Measurements from ENCODE around the gene SLC7A4. TPM values are rescaled to one million over a fixed set of nuclear protein-coding genes. Genes with fewer than 3 reads are reported as not detected.

The SLC7A4 gene
- under 0.01 TPM in 1 of 2 replicates, not detected in the other for total RNA-seq

GRCh38 chr22:21032037-21032867, at the start of gene SLC7A4:
TSS of gene SLC7A4 (minus strand) at chr22:21032561. CDS start at chr22:21031812, 749 bp downstream.

GRCh38 chr22:21045585-21046294, 13.4 kb upstream of the SLC7A4 start, which contains the start of gene LRRC74B:
TSS of gene LRRC74B (plus strand) at chr22:21045946. CDS start at chr22:21045987, 41 bp downstream.

GRCh38 chr22:21014726-21015465, 17.5 kb downstream of the SLC7A4 start, which contains the start of gene P2RX6:
TSS of gene P2RX6 (plus strand) at chr22:21015165. CDS start at chr22:21015175, 10 bp downstream.

GRCh38 chr22:21001601-21002325, 30.6 kb downstream of the SLC7A4 start, which contains the start of gene THAP7:
TSS of gene THAP7 (minus strand) at chr22:21002118. CDS start at chr22:21001911, 207 bp downstream.

GRCh38 chr22:20981787-20982562, 50.4 kb downstream of the SLC7A4 start, which contains the start of gene LZTR1:
TSS of gene LZTR1 (plus strand) at chr22:20982297. CDS start at chr22:20982372, 75 bp downstream.

Small RNA genes within 50 kb of the gene (small RNA-seq; reads per million reads assigned to genes)
- gene MIR649: not detected

Other genes with a start within 250 kb of the SLC7A4 start
- gene PI4KA, start 173.8 kb downstream of the SLC7A4 start, total RNA-seq: 37.8 and 44.4 TPM in 2 replicates
- gene SNAP29, start 173.6 kb downstream of the SLC7A4 start, total RNA-seq: 9.7 and 13.4 TPM in 2 replicates
- gene CRKL, start 115.2 kb downstream of the SLC7A4 start, total RNA-seq: 48.7 and 54.3 TPM in 2 replicates
- gene AIFM3, start 65.3 kb downstream of the SLC7A4 start, total RNA-seq: 0.10 and 0.33 TPM in 2 replicates
- gene LZTR1, start 50.3 kb downstream of the SLC7A4 start, total RNA-seq: 46.8 and 62.4 TPM in 2 replicates
- 22.0 and 25.8 TPM in 2 replicates for gene THAP7, start 30.4 kb downstream of the SLC7A4 start, total RNA-seq
- gene P2RX6, start 17.4 kb downstream of the SLC7A4 start, total RNA-seq: under 0.01 TPM in 2 replicates
- gene LRRC74B, start 13.4 kb upstream of the SLC7A4 start, total RNA-seq: not detected in 2 replicates

Measured in vein endothelial cell (primary cell).